ENCODE measurements around the gene MICALL2.

Gene MICALL2

GRCh38 chr7:1432411-1433082 is 26.7 kb downstream of the MICALL2 start:
- H2AFZ ChIP-seq (ENCODE audit: low read depth, low read length): no peak overlapping the region

GRCh38 chr7:1431634-1432380 is 27.5 kb downstream of the MICALL2 start:
- Histone ChIP-seq H3K14ac (ENCODE audit: low read length in 2 of 2) (no peak overlapping the region), H3K36me3 (ENCODE audit: control insufficient read depth in 1 of 2, insufficient read depth in 2 of 2, low read depth in 1 of 2, low read length in 2 of 2) (peaks cover 5 to 43% of the 10 kb centered on the region in 2 experiments), H3K27me3 (ENCODE audit: control insufficient read depth in 1 of 2, insufficient read depth in 1 of 2, low read length in 2 of 2) (peaks cover 0 to 35% of the 10 kb centered on the region in 2 experiments), H2BK12ac (ENCODE audit: low read length in 2 of 2) (no peak overlapping the region), H3K9me3 (ENCODE audit: control insufficient read depth, low read length) (no peaks in the 10 kb centered on the region), H3K4me1 (ENCODE audit: control insufficient read depth, insufficient read depth, low read depth, low read length) (peaks cover 8% of the 10 kb centered on the region), H3K18ac (ENCODE audit: low read depth in 1 of 2, low read length in 2 of 2) (no peak overlapping the region), H2BK5ac (ENCODE audit: low read depth, low read length, poor library complexity, severe bottlenecking) (no peak overlapping the region), H2AK5ac (ENCODE audit: low read length, severe bottlenecking) (no peak overlapping the region), H3K4me3 (ENCODE audit: insufficient read depth in 1 of 2, low read depth in 1 of 2, low read length in 2 of 2) (peak overlapping the region in 1 of 2 experiments; percentile 10), H4K91ac (ENCODE audit: low read length) (peak overlapping the region; percentile 40), H2BK120ac (ENCODE audit: low read depth, low read length) (no peak overlapping the region), H4K8ac (ENCODE audit: low read length) (no peak overlapping the region), H3K4me2 (ENCODE audit: low read length, poor library complexity, severe bottlenecking) (no peak overlapping the region), H3K23ac (ENCODE audit: low read length in 2 of 2) (no peak overlapping the region), H3K4ac (ENCODE audit: low read depth in 1 of 2, low read length in 2 of 2) (no peak overlapping the region), H2BK15ac (ENCODE audit: low read depth, poor library complexity, severe bottlenecking) (no peak overlapping the region), H3K79me1 (replicated peaks; ENCODE audit: low read length, poor library complexity, severe bottlenecking) (no peaks in the 10 kb centered on the region), H2AFZ (ENCODE audit: low read depth, low read length) (no peak overlapping the region), H3K27ac (ENCODE audit: low read length, poor library complexity, severe bottlenecking) (no peak overlapping the region), H3K9ac (ENCODE audit: low read length) (no peak overlapping the region)
- WGBS: 72% methylated on average over 22 of the region's 22 CpGs
- no peak for DNase-seq

More at GRCh38 chr7:1432411-1433082, 26.7 kb downstream of the MICALL2 start:
- H3K4ac ChIP-seq (ENCODE audit: low read depth in 1 of 2, low read length in 2 of 2): no peak overlapping the region
- H3K79me1 ChIP-seq (replicated peaks; ENCODE audit: low read length, poor library complexity, severe bottlenecking): no peaks in the 10 kb centered on the region
- no peak overlapping the region for H2BK15ac ChIP-seq (ENCODE audit: low read depth, poor library complexity, severe bottlenecking)
- no peak overlapping the region for H3K14ac ChIP-seq (ENCODE audit: low read length in 2 of 2)
- peaks cover 12 to 51% of the 10 kb centered on the region in 2 experiments for H3K36me3 ChIP-seq (ENCODE audit: control insufficient read depth in 1 of 2, insufficient read depth in 2 of 2, low read depth in 1 of 2, low read length in 2 of 2)
- H3K4me1 ChIP-seq (ENCODE audit: control insufficient read depth, insufficient read depth, low read depth, low read length): peaks cover 8% of the 10 kb centered on the region
- no peak overlapping the region for H4K8ac ChIP-seq (ENCODE audit: low read length)
- H2BK12ac ChIP-seq (ENCODE audit: low read length in 2 of 2): no peak overlapping the region
- H3K9me3 ChIP-seq (ENCODE audit: control insufficient read depth, low read length): no peaks in the 10 kb centered on the region
- H3K27ac ChIP-seq (ENCODE audit: low read length, poor library complexity, severe bottlenecking): no peak overlapping the region
- H3K27me3 ChIP-seq (ENCODE audit: control insufficient read depth in 1 of 2, insufficient read depth in 1 of 2, low read length in 2 of 2): peaks cover 0 to 27% of the 10 kb centered on the region in 2 experiments
- no peak overlapping the region for H3K4me2 ChIP-seq (ENCODE audit: low read length, poor library complexity, severe bottlenecking)
- H4K91ac ChIP-seq (ENCODE audit: low read length): no peak overlapping the region
- H3K4me3 ChIP-seq (ENCODE audit: insufficient read depth in 1 of 2, low read depth in 1 of 2, low read length in 2 of 2): no peak overlapping the region
- no peak overlapping the region for H2BK5ac ChIP-seq (ENCODE audit: low read depth, low read length, poor library complexity, severe bottlenecking)
- DNase-seq: peak; percentile 56
- H2AK5ac ChIP-seq (ENCODE audit: low read length, severe bottlenecking): no peak overlapping the region
- H2BK120ac ChIP-seq (ENCODE audit: low read depth, low read length): no peak overlapping the region
- WGBS: 30% methylated on average over 23 of the region's 30 CpGs
- no peak overlapping the region for H3K9ac ChIP-seq (ENCODE audit: low read length)
- no peak overlapping the region for H3K18ac ChIP-seq (ENCODE audit: low read depth in 1 of 2, low read length in 2 of 2)
- H3K23ac ChIP-seq (ENCODE audit: low read length in 2 of 2): no peak overlapping the region

DNA sequence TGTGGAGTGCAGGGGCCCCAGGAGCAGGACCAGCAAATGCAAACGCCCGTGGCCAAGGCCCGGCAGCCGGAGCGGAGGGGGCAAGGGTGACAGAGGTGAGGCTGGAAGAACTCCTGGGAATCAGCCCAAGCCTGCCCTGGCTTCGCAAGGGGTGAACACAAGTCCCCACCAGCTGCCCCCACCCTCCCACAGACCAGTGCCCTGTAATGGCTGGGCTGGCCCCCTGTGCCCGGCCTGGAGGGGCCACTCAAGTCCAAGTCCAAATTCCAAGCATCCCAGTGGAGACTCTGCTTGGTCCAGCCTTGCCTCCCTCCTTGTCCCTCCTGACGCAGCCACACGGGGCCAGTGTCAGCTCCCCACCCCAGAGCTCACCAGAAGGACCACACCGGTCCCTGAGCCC is 28.0 kb downstream of the MICALL2 start:
- Histone ChIP-seq H3K18ac (ENCODE audit: low read depth in 1 of 2, low read length in 2 of 2) (no peak overlapping the region), H3K27me3 (ENCODE audit: control insufficient read depth in 1 of 2, insufficient read depth in 1 of 2, low read length in 2 of 2) (peaks cover 0 to 39% of the 10 kb centered on the region in 2 experiments), H3K4me3 (ENCODE audit: insufficient read depth in 1 of 2, low read depth in 1 of 2, low read length in 2 of 2) (no peak overlapping the region), H3K4me1 (ENCODE audit: control insufficient read depth, insufficient read depth, low read depth, low read length) (peaks cover 8% of the 10 kb centered on the region), H3K4me2 (ENCODE audit: low read length, poor library complexity, severe bottlenecking) (no peak overlapping the region), H2AFZ (ENCODE audit: low read depth, low read length) (no peak overlapping the region), H3K14ac (ENCODE audit: low read length in 2 of 2) (no peak overlapping the region), H3K23ac (ENCODE audit: low read length in 2 of 2) (no peak overlapping the region), H3K9ac (ENCODE audit: low read length) (no peak overlapping the region), H3K4ac (ENCODE audit: low read depth in 1 of 2, low read length in 2 of 2) (no peak overlapping the region), H2BK5ac (ENCODE audit: low read depth, low read length, poor library complexity, severe bottlenecking) (no peak overlapping the region), H2BK12ac (ENCODE audit: low read length in 2 of 2) (no peak overlapping the region), H3K36me3 (ENCODE audit: control insufficient read depth in 1 of 2, insufficient read depth in 2 of 2, low read depth in 1 of 2, low read length in 2 of 2) (peaks cover 0 to 37% of the 10 kb centered on the region in 2 experiments), H2AK5ac (ENCODE audit: low read length, severe bottlenecking) (no peak overlapping the region), H4K91ac (ENCODE audit: low read length) (no peak overlapping the region), H2BK15ac (ENCODE audit: low read depth, poor library complexity, severe bottlenecking) (no peak overlapping the region), H3K27ac (ENCODE audit: low read length, poor library complexity, severe bottlenecking) (no peak overlapping the region), H2BK120ac (ENCODE audit: low read depth, low read length) (no peak overlapping the region), H3K9me3 (ENCODE audit: control insufficient read depth, low read length) (no peaks in the 10 kb centered on the region), H3K79me1 (replicated peaks; ENCODE audit: low read length, poor library complexity, severe bottlenecking) (no peaks in the 10 kb centered on the region), H4K8ac (ENCODE audit: low read length) (no peak overlapping the region)
- no peak for DNase-seq
- 84% methylated on average over 10 of the region's 10 CpGs for WGBS

DNA sequence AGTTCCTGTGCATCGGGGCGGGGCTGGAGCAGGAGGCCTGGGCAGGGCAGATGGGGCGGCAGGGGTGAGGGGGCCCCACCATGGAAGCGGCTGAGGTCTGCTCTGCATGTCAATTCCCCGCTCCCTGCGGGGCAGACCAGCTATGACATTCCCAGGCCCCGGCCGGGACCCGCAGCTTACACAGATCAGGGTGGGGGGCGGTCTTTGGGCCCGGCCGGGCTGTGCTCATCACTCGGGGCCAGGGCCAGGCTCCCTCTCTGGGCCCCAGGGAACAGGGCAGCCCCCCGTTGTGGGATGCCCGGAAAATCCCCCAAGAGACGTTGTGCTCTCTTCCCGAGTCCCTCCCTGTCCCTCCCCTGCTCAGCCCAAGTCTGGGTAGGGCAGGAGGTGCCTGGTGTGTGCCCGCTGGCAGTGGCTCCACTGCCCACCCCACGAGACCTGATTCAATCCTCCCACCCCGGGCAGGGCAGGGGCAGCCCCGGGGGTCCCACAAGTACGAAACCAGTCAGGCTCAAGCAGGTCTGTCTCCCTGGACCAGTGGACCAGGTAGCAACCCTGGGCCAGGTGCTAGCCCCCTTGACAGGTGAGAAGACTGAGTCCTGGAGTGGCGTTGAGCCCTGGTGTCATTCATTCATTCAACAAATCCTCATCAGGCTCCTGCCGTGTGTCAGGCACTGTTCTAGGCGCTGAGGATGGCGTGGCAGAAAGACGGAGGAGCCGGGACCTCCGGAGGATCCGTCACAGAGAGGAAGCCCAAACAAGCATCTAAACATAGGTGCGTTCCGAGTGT is 29.0 kb downstream of the MICALL2 start:
- WGBS: 93% methylated on average over 32 of the region's 32 CpGs
- no peak overlapping the region for H2BK120ac ChIP-seq (ENCODE audit: low read depth, low read length)
- no peak overlapping the region for H3K23ac ChIP-seq (ENCODE audit: low read length in 2 of 2)
- H3K36me3 ChIP-seq (ENCODE audit: control insufficient read depth in 1 of 2, insufficient read depth in 2 of 2, low read depth in 1 of 2, low read length in 2 of 2): peaks cover 0 to 31% of the 10 kb centered on the region in 2 experiments
- H3K4me1 ChIP-seq (ENCODE audit: control insufficient read depth, insufficient read depth, low read depth, low read length): peaks cover 8% of the 10 kb centered on the region
- H4K91ac ChIP-seq (ENCODE audit: low read length): no peak overlapping the region
- H3K4ac ChIP-seq (ENCODE audit: low read depth in 1 of 2, low read length in 2 of 2): no peak overlapping the region
- no peak overlapping the region for H2BK5ac ChIP-seq (ENCODE audit: low read depth, low read length, poor library complexity, severe bottlenecking)
- no peak overlapping the region for H2BK12ac ChIP-seq (ENCODE audit: low read length in 2 of 2)
- no peak overlapping the region for H3K14ac ChIP-seq (ENCODE audit: low read length in 2 of 2)
- H3K9ac ChIP-seq (ENCODE audit: low read length): no peak overlapping the region
- H3K27me3 ChIP-seq (ENCODE audit: control insufficient read depth in 1 of 2, insufficient read depth in 1 of 2, low read length in 2 of 2): peaks cover 0 to 39% of the 10 kb centered on the region in 2 experiments
- no peak overlapping the region for H2AK5ac ChIP-seq (ENCODE audit: low read length, severe bottlenecking)
- no peak overlapping the region for H2BK15ac ChIP-seq (ENCODE audit: low read depth, poor library complexity, severe bottlenecking)
- no peak overlapping the region for H3K18ac ChIP-seq (ENCODE audit: low read depth in 1 of 2, low read length in 2 of 2)
- no peaks in the 10 kb centered on the region for H3K79me1 ChIP-seq (replicated peaks; ENCODE audit: low read length, poor library complexity, severe bottlenecking)
- no peak overlapping the region for H3K27ac ChIP-seq (ENCODE audit: low read length, poor library complexity, severe bottlenecking)
- H4K8ac ChIP-seq (ENCODE audit: low read length): no peak overlapping the region
- H2AFZ ChIP-seq (ENCODE audit: low read depth, low read length): no peak overlapping the region
- H3K4me2 ChIP-seq (ENCODE audit: low read length, poor library complexity, severe bottlenecking): no peak overlapping the region
- DNase-seq: no peak
- no peaks in the 10 kb centered on the region for H3K9me3 ChIP-seq (ENCODE audit: control insufficient read depth, low read length)
- no peak overlapping the region for H3K4me3 ChIP-seq (ENCODE audit: insufficient read depth in 1 of 2, low read depth in 1 of 2, low read length in 2 of 2)

Measured in mesenchymal stem cell (in vitro differentiated cells and primary cell).